ENCODE measurements around the gene CNOT6L. TPM values are rescaled to one million over a fixed set of nuclear protein-coding genes. Genes with fewer than 3 reads are reported as not detected.

CNOT6L gene
- total RNA-seq, 1 experiment from 2014 or later = 14.5 TPM

- Histone ChIP-seq H2BK12ac (ENCODE audit: insufficient read length, low read depth, low read length) (peak within 1 kb of the TSS; percentile 74), H3K23ac (ENCODE audit: insufficient read length, low read depth, low read length) (no peak within 1 kb of the TSS), H4K20me1 (ENCODE audit: control insufficient read depth, insufficient read depth, insufficient read length) (no peaks in the 10 kb centered on the region), H2BK15ac (ENCODE audit: low read depth, low read length) (no peak within 1 kb of the TSS), H2AFZ (ENCODE audit: low read length) (peak within 1 kb of the TSS; percentile 97), H3K4me2 (ENCODE audit: insufficient read depth, insufficient read length, low read length) (peak within 1 kb of the TSS; percentile 72), H2BK5ac (ENCODE audit: insufficient read length, low read length) (peak within 1 kb of the TSS; percentile 59), H3K23me2 (ENCODE audit: insufficient read length, low read depth, low read length, poor library complexity, severe bottlenecking) (peaks cover 7% of the 10 kb centered on the region), H3K9me3 (ENCODE audit: control insufficient read depth, low read depth, low read length) (no peaks in the 10 kb centered on the region), H2BK20ac (ENCODE audit: low read depth, low read length, poor library complexity, severe bottlenecking) (no peak within 1 kb of the TSS), H3K79me1 (ENCODE audit: insufficient read depth, low read depth, low read length, poor library complexity, severe bottlenecking) (peaks cover 5% of the 10 kb centered on the region), H3T11ph (ENCODE audit: low read length) (peak within 1 kb of the TSS; percentile 39), H3K27me3 (ENCODE audit: insufficient read depth, low read length) (no peaks in the 10 kb centered on the region), H2AK5ac (ENCODE audit: insufficient read length, low read length) (no peak within 1 kb of the TSS), H3K9ac (ENCODE audit: extremely low read depth, insufficient read length, low read length) (peak within 1 kb of the TSS; percentile 94), H3K14ac (ENCODE audit: insufficient read depth, low read length) (peak within 1 kb of the TSS; percentile 96), H3K4me1 (ENCODE audit: insufficient read depth, low read length) (peaks cover 2% of the 10 kb centered on the region; the same call in 1 of the 2 replicates), H3K79me2 (ENCODE audit: insufficient read depth, low read length) (no peaks in the 10 kb centered on the region; the same call in 1 of the 2 replicates), H2BK120ac (ENCODE audit: low read depth, low read length, poor library complexity, severe bottlenecking) (peak within 1 kb of the TSS; percentile 90), H4K8ac (replicated peaks; ENCODE audit: insufficient read length, low read depth, low read length) (peak within 1 kb of the TSS; percentile 14), H4K5ac (ENCODE audit: insufficient read length, low read depth, low read length) (peak within 1 kb of the TSS; percentile 88), H3K18ac (ENCODE audit: insufficient read length, low read depth, low read length) (peak within 1 kb of the TSS; percentile 91), H4K91ac (ENCODE audit: insufficient read length, low read depth, low read length) (no peak within 1 kb of the TSS), H3K27ac (ENCODE audit: insufficient read length, low read depth, low read length) (peak within 1 kb of the TSS; percentile 96), H3K56ac (ENCODE audit: insufficient read length, low read depth, low read length) (peak within 1 kb of the TSS; percentile 67), H3K4ac (ENCODE audit: low read depth, low read length) (no peak within 1 kb of the TSS; the same call in 1 of the 2 replicates)
- Mint-ChIP-seq H3K27ac (peak within 1 kb of the TSS; percentile 99 to 100 (median 100)), H3K36me3 (ENCODE audit: insufficient read depth in 1 of 3, low read depth in 3 of 3) (peaks cover 6 to 20% (median 13%) of the 10 kb centered on the region in 3 experiments; a peak in 6 of 7 replicates), H3K4me1 (peaks cover 11 to 21% of the 10 kb centered on the region in 2 experiments), H3K9me3 (peaks cover 0 to 2% of the 10 kb centered on the region in 2 experiments; a peak in 1 of 5 replicates), H3K27me3 (ENCODE audit: low read depth) (no peaks in the 10 kb centered on the region; the same call in 1 of the 2 replicates), H3K4me3 (peak within 1 kb of the TSS; percentile 94 to 96)
- WGBS (ENCODE audit: extremely low coverage, insufficient read length, low lambda C conversion rate) = no CpG with 5 or more reads among the region's 33 CpGs
- peak; percentile 82 for DNase-seq
- TF ChIP-seq CTCF (conservative IDR thresholded peaks at IDR 0.05) = peak; percentile 18; the same call in 1 of the 3 replicates
Measured at GRCh38 chr4:77862478-77863216, 43.5 kb upstream of the CNOT6L start, which contains the start of gene MRPL1. MRPL1 (plus strand) TSS chr4:77862830; CDS start chr4:77862849, 19 bp downstream.

Measured in H9 (cell line).